Measurements from ENCODE around the gene RAB25.
"Not testable (repeated sequence)": the region's sequence is repeated elsewhere in the genome, so short reads cannot be mapped to it uniquely, and the experiment has no call there.

RAB25 gene

GRCh38 chr1:156026588-156026987, 34.4 kb upstream of the RAB25 start:
- H3K4me1 ChIP-seq (ENCODE audit: insufficient read depth, poor library complexity, severe bottlenecking), result no peaks in the 10 kb centered on the region
- no peak for TF ChIP-seq CTCF (IDR thresholded peaks at IDR 0.05; ENCODE audit: poor library complexity, severe bottlenecking)
- no peaks in the 10 kb centered on the region for H3K36me3 ChIP-seq (ENCODE audit: low read depth)
- ATAC-seq (ENCODE audit: low read depth), result no peak
- no peak overlapping the region for H3K4me3 ChIP-seq (ENCODE audit: severe bottlenecking)
- H3K27ac ChIP-seq (ENCODE audit: poor library complexity, severe bottlenecking), result no peak overlapping the region
- H3K9me3 ChIP-seq (ENCODE audit: severe bottlenecking), result no peaks in the 10 kb centered on the region
- no peaks in the 10 kb centered on the region for H3K27me3 ChIP-seq (ENCODE audit: insufficient read depth, poor library complexity, severe bottlenecking)
- no peak for DNase-seq (ENCODE audit: low spot score)

- Histone ChIP-seq H3K36me3 (ENCODE audit: low read depth) (peaks cover 8% of the 10 kb centered on the region), H3K4me3 (ENCODE audit: severe bottlenecking) (no peak overlapping the region), H3K4me1 (ENCODE audit: insufficient read depth, poor library complexity, severe bottlenecking) (no peaks in the 10 kb centered on the region), H3K9me3 (ENCODE audit: severe bottlenecking) (no peaks in the 10 kb centered on the region), H3K27ac (ENCODE audit: poor library complexity, severe bottlenecking) (no peak overlapping the region), H3K27me3 (ENCODE audit: insufficient read depth, poor library complexity, severe bottlenecking) (no peaks in the 10 kb centered on the region)
- 0 out of 3 replicates have a peak, but pooled peaks have one; percentile 38 for ATAC-seq (ENCODE audit: low read depth)
- TF ChIP-seq CTCF (IDR thresholded peaks at IDR 0.05; ENCODE audit: poor library complexity, severe bottlenecking), result no peak
- no peak for DNase-seq (ENCODE audit: low spot score)
Measured at GRCh38 chr1:156033011-156033410, 27.9 kb upstream of the RAB25 start.

- H3K36me3 ChIP-seq (ENCODE audit: low read depth), result peaks cover 25% of the 10 kb centered on the region
- not testable (repeated sequence) for H3K4me1 ChIP-seq (ENCODE audit: insufficient read depth, poor library complexity, severe bottlenecking); H3K9me3 ChIP-seq (ENCODE audit: severe bottlenecking); H3K4me3 ChIP-seq (ENCODE audit: severe bottlenecking); H3K27ac ChIP-seq (ENCODE audit: poor library complexity, severe bottlenecking); H3K27me3 ChIP-seq (ENCODE audit: insufficient read depth, poor library complexity, severe bottlenecking); ATAC-seq (ENCODE audit: low read depth); DNase-seq (ENCODE audit: low spot score)
Measured at GRCh38 chr1:156034991-156035390, 26.0 kb upstream of the RAB25 start.

GRCh38 chr1:156042828-156043227, 18.1 kb upstream of the RAB25 start:
- ATAC-seq (ENCODE audit: low read depth), result no peak
- no peak overlapping the region for H3K4me3 ChIP-seq (ENCODE audit: severe bottlenecking)
- no peaks in the 10 kb centered on the region for H3K4me1 ChIP-seq (ENCODE audit: insufficient read depth, poor library complexity, severe bottlenecking)
- no peak for DNase-seq (ENCODE audit: low spot score)
- no peak for TF ChIP-seq CTCF (IDR thresholded peaks at IDR 0.05; ENCODE audit: poor library complexity, severe bottlenecking)
- no peaks in the 10 kb centered on the region for H3K27me3 ChIP-seq (ENCODE audit: insufficient read depth, poor library complexity, severe bottlenecking)
- peaks cover 52% of the 10 kb centered on the region for H3K36me3 ChIP-seq (ENCODE audit: low read depth)
- H3K27ac ChIP-seq (ENCODE audit: poor library complexity, severe bottlenecking), result no peak overlapping the region
- H3K9me3 ChIP-seq (ENCODE audit: severe bottlenecking), result no peaks in the 10 kb centered on the region

- Histone ChIP-seq H3K4me1 (ENCODE audit: insufficient read depth, poor library complexity, severe bottlenecking) (no peaks in the 10 kb centered on the region), H3K9me3 (ENCODE audit: severe bottlenecking) (no peaks in the 10 kb centered on the region), H3K4me3 (ENCODE audit: severe bottlenecking) (no peak overlapping the region), H3K36me3 (ENCODE audit: low read depth) (peaks cover 51% of the 10 kb centered on the region), H3K27ac (ENCODE audit: poor library complexity, severe bottlenecking) (no peak overlapping the region), H3K27me3 (ENCODE audit: insufficient read depth, poor library complexity, severe bottlenecking) (no peaks in the 10 kb centered on the region)
- no peak for ATAC-seq (ENCODE audit: low read depth)
- TF ChIP-seq CTCF (IDR thresholded peaks at IDR 0.05; ENCODE audit: poor library complexity, severe bottlenecking), result no peak
- DNase-seq (ENCODE audit: low spot score), result no peak
Measured at GRCh38 chr1:156045076-156045475, 15.9 kb upstream of the RAB25 start.

Measured in RWPE2 (cell line).